GM12865 (cell line): Measurements from ENCODE around the gene CLIC5.

Source experiments
- DNase-seq: peaks from one replicate; pipeline ENCODE4 v3.0.0; 2010; ENCODE audit warnings: low read depth
- H3K4me3 ChIP-seq: 2 replicates; pipeline ENCODE4 v1.5.1; 2011; ENCODE audit warnings: mild to moderate bottlenecking, low read depth, low read length, control low read depth
- CTCF ChIP-seq: IDR thresholded peaks from 2 replicates; pipeline ENCODE4 v1.5.1; 2011; ENCODE audit warnings: low read length, control low read depth, low read depth, inconsistent platforms; ENCODE audit not compliant: insufficient read depth; ENCODE audit errors: missing control alignments

CLIC5 gene

GRCh38 chr6:46056906-46057529, 41.4 kb upstream of the CLIC5 start:
- no peak for DNase-seq
- TF ChIP-seq CTCF: no peak
- H3K4me3 ChIP-seq: no peak overlapping the region

- no peak overlapping the region for H3K4me3 ChIP-seq
- DNase-seq: no peak
- no peak for TF ChIP-seq CTCF
Measured at GRCh38 chr6:46054516-46054915, 38.9 kb upstream of the CLIC5 start.

- no peak for TF ChIP-seq CTCF
- no peak for DNase-seq
- no peak overlapping the region for H3K4me3 ChIP-seq
Measured at GRCh38 chr6:46053039-46053933, 37.6 kb upstream of the CLIC5 start.

- TF ChIP-seq CTCF: no peak
- no peak for DNase-seq
- no peak overlapping the region for H3K4me3 ChIP-seq
Measured at GRCh38 chr6:46052479-46052878, 36.8 kb upstream of the CLIC5 start.

- DNase-seq: no peak
- no peak overlapping the region for H3K4me3 ChIP-seq
- no peak for TF ChIP-seq CTCF
Measured at GRCh38 chr6:46051962-46052361, 36.3 kb upstream of the CLIC5 start.

- no peak overlapping the region for H3K4me3 ChIP-seq
- DNase-seq: no peak
- no peak for TF ChIP-seq CTCF
Measured at GRCh38 chr6:46050845-46051405, 35.3 kb upstream of the CLIC5 start.
